Left hindlimb (tissue), 1 donor: ENCODE measurements around the gene FGGY.
A peak's percentile ranks its signal among the peaks of the same experiment; 100 is the strongest.
"Not testable (repeated sequence)": the region's sequence is repeated elsewhere in the genome, so short reads cannot be mapped to it uniquely, and the experiment has no call there.

Experiments
- DNase-seq: peaks from one replicate; pipeline ENCODE4 v3.0.0-alpha.2; 2018

FGGY gene

GRCh38 chr1:59601811-59602210 lies 304.9 kb downstream of the FGGY start:
- DNase-seq: no peak

- no peak for DNase-seq
Measured at GRCh38 chr1:59604191-59604590, 307.3 kb downstream of the FGGY start.

GRCh38 chr1:59605184-59605583 lies 308.3 kb downstream of the FGGY start:
- no peak for DNase-seq

- DNase-seq: no peak
Measured at GRCh38 chr1:59605761-59606160, 308.9 kb downstream of the FGGY start.

- no peak for DNase-seq
Measured at GRCh38 chr1:59609245-59609644, 312.4 kb downstream of the FGGY start.

GRCh38 chr1:59610499-59610898 lies 313.6 kb downstream of the FGGY start:
- DNase-seq: not testable (repeated sequence)

GRCh38 chr1:59617434-59617833 lies 320.5 kb downstream of the FGGY start:
- no peak for DNase-seq

GRCh38 chr1:59619557-59619956 lies 322.7 kb downstream of the FGGY start:
- no peak for DNase-seq

GRCh38 chr1:59625384-59625783 lies 328.5 kb downstream of the FGGY start:
- no peak for DNase-seq

- DNase-seq: no peak
Measured at GRCh38 chr1:59631561-59632255, 334.8 kb downstream of the FGGY start.

GRCh38 chr1:59635097-59635496 lies 338.2 kb downstream of the FGGY start:
- no peak for DNase-seq

- DNase-seq: peak; percentile 71
Measured at GRCh38 chr1:59638231-59638711, 341.4 kb downstream of the FGGY start.

GRCh38 chr1:59639266-59639665 lies 342.4 kb downstream of the FGGY start:
- DNase-seq: no peak

GRCh38 chr1:59640851-59641250 lies 344.0 kb downstream of the FGGY start:
- peak; percentile 40 for DNase-seq

GRCh38 chr1:59641836-59642235 lies 344.9 kb downstream of the FGGY start:
- no peak for DNase-seq

GRCh38 chr1:59643526-59643925 lies 346.6 kb downstream of the FGGY start:
- no peak for DNase-seq

- no peak for DNase-seq
Measured at GRCh38 chr1:59645893-59646292, 349.0 kb downstream of the FGGY start.

- not testable (repeated sequence) for DNase-seq
Measured at GRCh38 chr1:59653142-59653958, 356.5 kb downstream of the FGGY start.

GRCh38 chr1:59653968-59654367 lies 357.1 kb downstream of the FGGY start:
- DNase-seq: no peak

- DNase-seq: no peak
Measured at GRCh38 chr1:59657873-59658465, 361.1 kb downstream of the FGGY start.

GRCh38 chr1:59664166-59664565 lies 367.3 kb downstream of the FGGY start:
- DNase-seq: no peak

GRCh38 chr1:59666106-59666505 lies 369.2 kb downstream of the FGGY start:
- no peak for DNase-seq

- DNase-seq: no peak
Measured at GRCh38 chr1:59667020-59667419, 370.1 kb downstream of the FGGY start.
